Hepatocyte (in vitro differentiated cells): ENCODE measurements around the gene ALCAM. TPM values are rescaled to one million over a fixed set of nuclear protein-coding genes. Genes with fewer than 3 reads are reported as not detected.

Source experiments
- DNase-seq: peaks from one replicate; pipeline ENCODE4 v3.0.0-alpha.2; 2016; ENCODE audit warnings: low spot score
- H2AFZ ChIP-seq: fragments of 200-600 bp; sonication (generic); 2 replicates; pipeline ENCODE4 v1.6.0; 2016; ENCODE audit warnings: antibody characterized with exemption, mild to moderate bottlenecking
- H3K27ac ChIP-seq: fragments of 200-600 bp; sonication (generic); 2 replicates; pipeline ENCODE4 v1.5.1; 2016; ENCODE audit warnings: mild to moderate bottlenecking
- H3K27me3 ChIP-seq: fragments of 200-600 bp; sonication (generic); 2 replicates; pipeline ENCODE4 v1.6.1; 2016
- H3K36me3 ChIP-seq: fragments of 200-600 bp; sonication (generic); replicated peaks from 2 replicates; pipeline ENCODE4 v1.5.1; 2016; ENCODE audit warnings: low read depth; ENCODE audit not compliant: insufficient read depth
- H3K4me1 ChIP-seq: fragments of 200-600 bp; sonication (generic); 2 replicates; pipeline ENCODE4 v1.5.1; 2016; ENCODE audit warnings: mild to moderate bottlenecking, moderate library complexity; ENCODE audit not compliant: insufficient read depth
- H3K4me2 ChIP-seq: fragments of 200-600 bp; sonication (generic); 2 replicates; pipeline ENCODE4 v1.6.0; 2016
- H3K4me3 ChIP-seq: fragments of 200-600 bp; sonication (generic); 2 replicates; pipeline ENCODE4 v1.5.1; 2016; ENCODE audit warnings: mild to moderate bottlenecking
- H3K79me2 ChIP-seq: fragments of 200-600 bp; sonication (generic); 2 replicates; pipeline ENCODE4 v1.6.0; 2017; ENCODE audit warnings: mild to moderate bottlenecking
- H3K9me2 ChIP-seq: fragments of 200-600 bp; sonication (generic); replicated peaks from 2 replicates; pipeline ENCODE4 v1.6.0; 2017; ENCODE audit warnings: mild to moderate bottlenecking; ENCODE audit not compliant: insufficient read depth
- H3K9me3 ChIP-seq: fragments of 200-600 bp; sonication (generic); 2 replicates; pipeline ENCODE4 v1.5.1; 2016; ENCODE audit warnings: low read depth, mild to moderate bottlenecking
- H4K20me1 ChIP-seq: fragments of 200-600 bp; sonication (generic); 2 replicates; pipeline ENCODE4 v1.6.0; 2016; ENCODE audit warnings: mild to moderate bottlenecking; ENCODE audit not compliant: insufficient read depth, poor library complexity, severe bottlenecking
- EZH2 ChIP-seq: fragments of 200-600 bp; sonication (generic); IDR thresholded peaks from 2 replicates; pipeline ENCODE4 v1.6.1; 2016; ENCODE audit warnings: antibody characterized with exemption, mild to moderate bottlenecking, borderline replicate concordance
- EZH2phosphoT487 ChIP-seq: fragments of 200-600 bp; sonication (generic); IDR thresholded peaks from one replicate; pipeline ENCODE4 v1.6.1; 2018; ENCODE audit warnings: antibody characterized with exemption, mild to moderate bottlenecking, low read depth, moderate library complexity; ENCODE audit not compliant: unreplicated experiment, severe bottlenecking
- WGBS: methylation state at CpG from one replicate; pipeline ENCODE4 v1.1.6; 2016; ENCODE audit warnings: low lambda C conversion rate; ENCODE audit errors: missing lambda C conversion rate; 5-methylcytosine and 5-hydroxymethylcytosine counted together
- polyA plus RNA-seq: library from polyadenylated mRNA; unstranded; fragments of >200 nt; fragmentation: Nextera tagmentation; extraction: Ambion mirVana; gene quantifications from 2 replicates; pipeline ENCODE4 v1.2.1, GENCODE V29; 2016
- total RNA-seq: library from RNA; depleted of rRNA; stranded (reverse); fragments of >200 nt; gene quantifications from 2 replicates; pipeline ENCODE4 v1.2.3, GENCODE V29; 2014
- TF ChIP-seq, protein P1 (sequence below): fragments of 200-600 bp; sonication (generic); IDR thresholded peaks from 2 replicates; pipeline ENCODE4 v1.5.1; 2016; ENCODE audit warnings: antibody characterized with exemption, mild to moderate bottlenecking; ENCODE audit not compliant: poor library complexity

The ALCAM gene
- total and polyA plus RNA-seq, 2 experiments from 2014 or later, result 58.0 to 134 TPM

DNA sequence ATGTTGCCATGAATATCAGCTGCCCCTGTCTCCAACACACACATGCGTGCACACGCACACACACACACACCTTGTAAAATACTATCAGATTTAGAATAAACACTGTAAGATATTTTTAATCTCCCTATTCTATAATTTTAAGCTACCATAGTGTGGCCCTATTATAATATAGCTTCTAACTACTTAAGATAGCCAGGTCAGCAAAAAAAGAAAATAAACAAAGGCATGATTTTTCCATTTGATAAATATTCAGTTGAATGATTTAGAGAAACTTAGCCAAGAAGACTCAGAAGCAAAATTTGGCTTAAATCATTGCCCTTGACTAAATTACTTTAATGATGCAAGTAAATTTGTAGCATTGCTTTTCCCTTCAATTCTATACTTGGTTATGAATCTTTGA is 162.2 kb downstream of the ALCAM start:
- no peaks in the 10 kb centered on the region for H3K9me3 ChIP-seq

DNA sequence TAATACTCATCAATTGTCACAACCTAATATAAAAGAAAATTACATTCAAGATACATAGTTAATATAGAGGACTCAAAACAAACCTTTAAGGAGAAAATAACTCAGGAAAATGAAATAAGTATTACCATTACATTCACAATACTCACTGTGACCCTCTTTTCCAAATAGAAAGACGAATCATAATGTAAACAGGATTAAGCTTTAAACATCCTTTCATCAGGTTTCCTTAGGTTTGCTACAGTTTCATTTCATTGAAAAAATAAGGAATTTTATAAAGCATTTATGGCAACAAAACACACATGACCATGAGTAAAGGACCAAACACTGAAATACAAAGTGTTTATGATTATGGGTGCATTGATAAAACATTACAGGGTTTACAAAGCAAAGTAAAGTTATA is 162.7 kb downstream of the ALCAM start:
- DNase-seq, result no peak
- no peak overlapping the region for H3K4me3 ChIP-seq
- no peaks in the 10 kb centered on the region for H4K20me1 ChIP-seq
- H3K9me3 ChIP-seq, result no peaks in the 10 kb centered on the region
- H3K36me3 ChIP-seq, result no peaks in the 10 kb centered on the region
- H3K9me2 ChIP-seq, result no peaks in the 10 kb centered on the region
- TF ChIP-seq, protein P1, sequence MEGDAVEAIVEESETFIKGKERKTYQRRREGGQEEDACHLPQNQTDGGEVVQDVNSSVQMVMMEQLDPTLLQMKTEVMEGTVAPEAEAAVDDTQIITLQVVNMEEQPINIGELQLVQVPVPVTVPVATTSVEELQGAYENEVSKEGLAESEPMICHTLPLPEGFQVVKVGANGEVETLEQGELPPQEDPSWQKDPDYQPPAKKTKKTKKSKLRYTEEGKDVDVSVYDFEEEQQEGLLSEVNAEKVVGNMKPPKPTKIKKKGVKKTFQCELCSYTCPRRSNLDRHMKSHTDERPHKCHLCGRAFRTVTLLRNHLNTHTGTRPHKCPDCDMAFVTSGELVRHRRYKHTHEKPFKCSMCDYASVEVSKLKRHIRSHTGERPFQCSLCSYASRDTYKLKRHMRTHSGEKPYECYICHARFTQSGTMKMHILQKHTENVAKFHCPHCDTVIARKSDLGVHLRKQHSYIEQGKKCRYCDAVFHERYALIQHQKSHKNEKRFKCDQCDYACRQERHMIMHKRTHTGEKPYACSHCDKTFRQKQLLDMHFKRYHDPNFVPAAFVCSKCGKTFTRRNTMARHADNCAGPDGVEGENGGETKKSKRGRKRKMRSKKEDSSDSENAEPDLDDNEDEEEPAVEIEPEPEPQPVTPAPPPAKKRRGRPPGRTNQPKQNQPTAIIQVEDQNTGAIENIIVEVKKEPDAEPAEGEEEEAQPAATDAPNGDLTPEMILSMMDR, result no peak
- no peak for TF ChIP-seq EZH2
- TF ChIP-seq EZH2phosphoT487, result no peak
- no peaks in the 10 kb centered on the region for H3K27me3 ChIP-seq
- H3K4me2 ChIP-seq, result no peak overlapping the region
- no peak overlapping the region for H2AFZ ChIP-seq
- H3K27ac ChIP-seq, result no peak overlapping the region
- no peaks in the 10 kb centered on the region for H3K79me2 ChIP-seq
- WGBS, result 48% methylated on average over 1 of the region's 1 CpG
- no peaks in the 10 kb centered on the region for H3K4me1 ChIP-seq

More for the DNA sequence above, 162.2 kb downstream of the ALCAM start:
- Histone ChIP-seq H3K79me2 (no peaks in the 10 kb centered on the region), H3K4me1 (no peaks in the 10 kb centered on the region), H3K36me3 (no peaks in the 10 kb centered on the region), H3K4me2 (no peak overlapping the region), H2AFZ (no peak overlapping the region), H3K27ac (no peak overlapping the region), H3K27me3 (no peaks in the 10 kb centered on the region), H3K4me3 (no peak overlapping the region), H3K9me2 (no peaks in the 10 kb centered on the region), H4K20me1 (no peaks in the 10 kb centered on the region)
- TF ChIP-seq, protein P1, result no peak
- TF ChIP-seq EZH2 (no peak), EZH2phosphoT487 (no peak)
- no peak for DNase-seq
- WGBS, result 91% methylated on average over 2 of the region's 2 CpGs

DNA sequence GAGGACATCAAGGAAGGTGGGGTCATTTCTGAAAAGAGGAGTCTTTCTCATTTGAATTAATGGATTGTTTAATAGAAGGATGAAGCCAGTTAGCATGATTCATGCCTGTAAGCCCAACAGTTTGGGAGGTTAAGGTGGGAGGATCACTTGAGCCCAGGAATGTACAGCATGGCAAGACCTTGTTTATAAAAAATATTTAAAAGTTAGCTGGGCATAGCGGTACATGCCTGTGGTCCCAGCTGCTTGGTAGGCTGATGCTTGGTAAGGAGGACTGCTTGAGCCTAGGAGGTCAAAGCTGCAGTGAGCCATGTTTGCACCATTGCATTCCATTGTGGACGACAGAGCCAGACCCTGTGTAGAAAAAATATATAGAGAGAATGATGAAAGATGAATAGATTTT is 165.5 kb downstream of the ALCAM start:
- H4K20me1 ChIP-seq, result no peaks in the 10 kb centered on the region
- no peaks in the 10 kb centered on the region for H3K9me2 ChIP-seq
- H3K27ac ChIP-seq, result no peak overlapping the region
- H3K36me3 ChIP-seq, result no peaks in the 10 kb centered on the region
- no peak overlapping the region for H3K4me3 ChIP-seq
- H3K9me3 ChIP-seq, result no peaks in the 10 kb centered on the region
- H3K4me1 ChIP-seq, result no peaks in the 10 kb centered on the region
- no peak overlapping the region for H3K4me2 ChIP-seq
- no peak overlapping the region for H2AFZ ChIP-seq
- 98% methylated on average over 2 of the region's 2 CpGs for WGBS
- no peaks in the 10 kb centered on the region for H3K79me2 ChIP-seq
- H3K27me3 ChIP-seq, result no peaks in the 10 kb centered on the region
- TF ChIP-seq EZH2phosphoT487 (no peak), EZH2 (no peak)
- TF ChIP-seq, protein P1, result no peak
- no peak for DNase-seq

DNA sequence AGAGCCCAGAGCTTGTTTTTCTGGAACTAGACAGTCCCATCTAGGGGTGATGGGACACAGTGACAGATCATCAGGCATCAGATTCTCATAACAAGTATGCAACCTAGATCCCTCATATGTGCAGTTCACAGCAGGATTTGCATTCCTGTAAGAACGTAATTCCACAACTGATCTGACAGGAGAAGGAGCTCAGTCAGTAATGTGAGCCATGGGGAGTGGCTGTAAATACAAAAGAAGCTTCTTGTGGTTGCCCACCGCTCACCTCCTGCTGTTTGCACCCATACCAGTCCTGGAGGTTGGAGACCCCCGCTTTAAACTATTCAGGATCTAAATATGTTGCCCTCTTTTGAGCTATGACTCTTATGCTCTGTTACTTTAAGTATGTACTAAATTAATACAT is 167.3 kb downstream of the ALCAM start:
- no peaks in the 10 kb centered on the region for H3K9me2 ChIP-seq
- H3K79me2 ChIP-seq, result no peaks in the 10 kb centered on the region
- 87% methylated on average over 3 of the region's 3 CpGs for WGBS
- no peaks in the 10 kb centered on the region for H4K20me1 ChIP-seq
- no peak for DNase-seq
- no peak overlapping the region for H3K4me2 ChIP-seq
- no peaks in the 10 kb centered on the region for H3K27me3 ChIP-seq
- no peak overlapping the region for H2AFZ ChIP-seq
- no peak for TF ChIP-seq EZH2phosphoT487
- TF ChIP-seq, protein P1, result no peak
- TF ChIP-seq EZH2, result no peak
- H3K36me3 ChIP-seq, result no peaks in the 10 kb centered on the region
- no peaks in the 10 kb centered on the region for H3K4me1 ChIP-seq
- no peak overlapping the region for H3K27ac ChIP-seq
- H3K4me3 ChIP-seq, result no peak overlapping the region
- H3K9me3 ChIP-seq, result no peaks in the 10 kb centered on the region
